Common myeloid progenitor, CD34-positive (primary cell): ENCODE data around the gene SARDH.

Experiments
- CTCF ChIA-PET: fragments of 350-600 bp; sonication (Branson Sonifier 250); formaldehyde crosslinking; loops from one replicate; lab custom pipeline; 2021; ENCODE audit warnings: antibody characterized with exemption; lab: Charles Lee
- POLR2A ChIA-PET: fragments of 350-600 bp; sonication (Branson Sonifier 250); formaldehyde crosslinking; loops from one replicate; lab custom pipeline; 2021; ENCODE audit warnings: antibody characterized with exemption; lab: Charles Lee
- DNase-seq, 3 donors: peaks; one replicate each; pipeline versions ENCODE4 v3.0.0 to v3.0.0-alpha.2; 2013
- H3K27ac ChIP-seq, 2 experiments: 1 replicate in 1 of 2; 2 replicates in 1 of 2; pipeline ENCODE4 v1.7.0; 2013; ENCODE audit warnings: inconsistent platforms in 2 of 2, low read length in 2 of 2, mild to moderate bottlenecking in 2 of 2, low read depth in 1 of 2, moderate library complexity in 1 of 2; ENCODE audit not compliant: severe bottlenecking in 2 of 2, insufficient read depth in 1 of 2, poor library complexity in 1 of 2
- H3K27me3 ChIP-seq, 5 experiments: replicated peaks in 2 of 5; 1 replicate in 3 of 5; 2 replicates in 2 of 5; pipeline versions ENCODE4 v1.6.1 to v1.7.0; 2013; ENCODE audit warnings: low read length in 4 of 5, mild to moderate bottlenecking in 2 of 5, moderate library complexity in 2 of 5, inconsistent platforms in 1 of 5; ENCODE audit not compliant: insufficient read depth in 5 of 5, control insufficient read depth in 4 of 5
- H3K36me3 ChIP-seq, 4 experiments: 1 replicate in 2 of 4; 2 replicates in 2 of 4; pipeline versions ENCODE4 v1.6.1 to v1.7.0; 2013; ENCODE audit warnings: low read length in 3 of 4, control low read depth in 1 of 4, mild to moderate bottlenecking in 1 of 4; ENCODE audit not compliant: control insufficient read depth in 4 of 4, insufficient read depth in 4 of 4
- H3K4me1 ChIP-seq, 4 experiments: 1 replicate in 3 of 4; 2 replicates in 1 of 4; pipeline versions ENCODE4 v1.6.1 to v1.7.1; 2013; ENCODE audit warnings: low read length in 3 of 4, mild to moderate bottlenecking in 3 of 4, control low read depth in 1 of 4, inconsistent platforms in 1 of 4, moderate library complexity in 1 of 4; ENCODE audit not compliant: control insufficient read depth in 4 of 4, insufficient read depth in 4 of 4; ENCODE audit errors: control extremely low read depth in 1 of 4
- H3K4me3 ChIP-seq, 7 experiments: 1 replicate in 4 of 7; 2 replicates in 3 of 7; pipeline versions ENCODE4 v1.5.1 to v1.7.0; 2013; ENCODE audit warnings: mild to moderate bottlenecking in 7 of 7, low read length in 6 of 7, moderate library complexity in 6 of 7, inconsistent platforms in 2 of 7, low read depth in 2 of 7, control low read depth in 1 of 7; ENCODE audit not compliant: insufficient read depth in 4 of 7, control insufficient read depth in 1 of 7; ENCODE audit errors: extremely low read depth in 1 of 7
- H3K9me3 ChIP-seq, 5 experiments: 1 replicate in 4 of 5; 2 replicates in 1 of 5; pipeline versions ENCODE4 v1.6.1 to v1.7.1; 2013; ENCODE audit warnings: low read length in 4 of 5, mild to moderate bottlenecking in 2 of 5, inconsistent platforms in 1 of 5, low read depth in 1 of 5, moderate library complexity in 1 of 5; ENCODE audit not compliant: control insufficient read depth in 4 of 5, insufficient read depth in 2 of 5; ENCODE audit errors: control extremely low read depth in 1 of 5
- WGBS: methylation state at CpG from one replicate; pipeline ENCODE4 v1.1.5; 2013; ENCODE audit not compliant: insufficient coverage; 5-methylcytosine and 5-hydroxymethylcytosine counted together

The SARDH gene

GRCh38 chr9:133661846-133662540 lies 76.2 kb downstream of the SARDH start:
- H3K27ac ChIP-seq, result no peak overlapping the region
- CTCF ChIA-PET, result interaction anchor here (1.3 kb wide), 1 partner anchor 11 kb away, joined by 3 read pairs; no protein-coding TSS in a partner anchor
- H3K36me3 ChIP-seq, result no peaks in the 10 kb centered on the region
- WGBS, result 95% methylated on average over 17 of the region's 26 CpGs
- no peak overlapping the region for H3K4me3 ChIP-seq
- peaks cover 0 to 37% (median 31%) of the 10 kb centered on the region in 5 experiments for H3K27me3 ChIP-seq
- no peak for DNase-seq
- H3K9me3 ChIP-seq, result no peaks in the 10 kb centered on the region
- POLR2A ChIA-PET, result no interaction called here
- peaks cover 0 to 6% (median 3%) of the 10 kb centered on the region in 4 experiments for H3K4me1 ChIP-seq

- ChIA-PET CTCF (interaction anchor here (1.2 to 1.4 kb wide), 2 partner anchors 22 to 126 kb away, joined by 3 read pairs; no protein-coding TSS in a partner anchor), POLR2A (no interaction called here)
- 48% methylated on average over 13 of the region's 13 CpGs for WGBS
- Histone ChIP-seq H3K4me3 (no peak overlapping the region), H3K9me3 (no peaks in the 10 kb centered on the region), H3K36me3 (no peaks in the 10 kb centered on the region), H3K27me3 (peaks cover 0 to 62% (median 44%) of the 10 kb centered on the region in 5 experiments), H3K27ac (no peak overlapping the region), H3K4me1 (peaks cover 0 to 6% (median 3%) of the 10 kb centered on the region in 4 experiments)
- no peak for DNase-seq
These were observed 78.6 kb downstream of the SARDH start for GRCh38 chr9:133659516-133659915.

GRCh38 chr9:133658442-133659431 lies 79.4 kb downstream of the SARDH start:
- Histone ChIP-seq H3K4me1 (peaks cover 0 to 6% (median 3%) of the 10 kb centered on the region in 4 experiments), H3K27me3 (peaks cover 0 to 68% (median 44%) of the 10 kb centered on the region in 5 experiments), H3K27ac (no peak overlapping the region), H3K9me3 (no peaks in the 10 kb centered on the region), H3K4me3 (peak overlapping the region in 1 of 7 experiments; percentile 16), H3K36me3 (no peaks in the 10 kb centered on the region)
- DNase-seq, result no peak
- 11% methylated on average over 44 of the region's 46 CpGs for WGBS
- ChIA-PET CTCF (interaction anchor here (1.2 to 1.4 kb wide), 2 partner anchors 21 to 126 kb away, joined by 3 read pairs; no protein-coding TSS in a partner anchor), POLR2A (interaction anchor here (0.5 kb wide), 1 partner anchor 860 kb away, joined by 3 read pairs; no protein-coding TSS in a partner anchor)

GRCh38 chr9:133657120-133657661 lies 81.0 kb downstream of the SARDH start:
- no peak for DNase-seq
- no peak overlapping the region for H3K27ac ChIP-seq
- CTCF ChIA-PET, result no interaction called here
- POLR2A ChIA-PET, result no interaction called here
- H3K36me3 ChIP-seq, result no peaks in the 10 kb centered on the region
- peaks cover 0 to 79% (median 44%) of the 10 kb centered on the region in 5 experiments for H3K27me3 ChIP-seq
- H3K4me1 ChIP-seq, result peaks cover 0 to 6% (median 3%) of the 10 kb centered on the region in 4 experiments
- no peaks in the 10 kb centered on the region for H3K9me3 ChIP-seq
- 89% methylated on average over 11 of the region's 13 CpGs for WGBS
- H3K4me3 ChIP-seq, result no peak overlapping the region

- no peaks in the 10 kb centered on the region for H3K36me3 ChIP-seq
- peaks cover 0 to 6% (median 3%) of the 10 kb centered on the region in 4 experiments for H3K4me1 ChIP-seq
- 70% methylated on average over 33 of the region's 36 CpGs for WGBS
- no peak overlapping the region for H3K4me3 ChIP-seq
- peaks cover 0 to 79% (median 44%) of the 10 kb centered on the region in 5 experiments for H3K27me3 ChIP-seq
- no peak overlapping the region for H3K27ac ChIP-seq
- H3K9me3 ChIP-seq, result no peaks in the 10 kb centered on the region
- ChIA-PET CTCF (interaction anchor here (0.9 kb wide), 1 partner anchor 8 kb away, joined by 3 read pairs; no protein-coding TSS in a partner anchor), POLR2A (no interaction called here)
- DNase-seq, result no peak
These were observed 81.7 kb downstream of the SARDH start for GRCh38 chr9:133656211-133657119.

GRCh38 chr9:133655701-133656100 lies 82.5 kb downstream of the SARDH start:
- Histone ChIP-seq H3K4me1 (peaks cover 0 to 6% (median 3%) of the 10 kb centered on the region in 4 experiments), H3K27me3 (peaks cover 0 to 79% (median 44%) of the 10 kb centered on the region in 5 experiments), H3K36me3 (no peaks in the 10 kb centered on the region), H3K4me3 (no peak overlapping the region), H3K27ac (no peak overlapping the region), H3K9me3 (no peaks in the 10 kb centered on the region)
- 55% methylated on average over 14 of the region's 14 CpGs for WGBS
- DNase-seq, result no peak
- ChIA-PET CTCF (interaction anchor here (0.9 kb wide), 1 partner anchor 9 kb away, joined by 3 read pairs; no protein-coding TSS in a partner anchor), POLR2A (no interaction called here)
